ENCODE data around the gene KRT1.

The KRT1 gene

GRCh38 chr12:52630599-52631200 is 49.5 kb downstream of the KRT1 start:
- Histone ChIP-seq H3K4me2 (ENCODE audit: low read length, poor library complexity, severe bottlenecking) (no peak overlapping the region), H2BK15ac (ENCODE audit: low read depth, poor library complexity, severe bottlenecking) (no peak overlapping the region), H3K9me3 (ENCODE audit: control insufficient read depth, low read length) (no peaks in the 10 kb centered on the region), H2BK12ac (ENCODE audit: low read length in 2 of 2) (no peak overlapping the region), H2AK5ac (ENCODE audit: low read length, severe bottlenecking) (no peak overlapping the region), H3K27ac (ENCODE audit: low read length, poor library complexity, severe bottlenecking) (no peak overlapping the region), H2BK5ac (ENCODE audit: low read depth, low read length, poor library complexity, severe bottlenecking) (no peak overlapping the region), H4K91ac (ENCODE audit: low read length) (no peak overlapping the region), H2BK120ac (ENCODE audit: low read depth, low read length) (no peak overlapping the region), H3K23ac (ENCODE audit: low read length in 2 of 2) (no peak overlapping the region), H3K4ac (ENCODE audit: low read depth in 1 of 2, low read length in 2 of 2) (no peak overlapping the region), H3K9ac (ENCODE audit: low read length) (no peak overlapping the region), H3K14ac (ENCODE audit: low read length in 2 of 2) (no peak overlapping the region), H3K4me3 (ENCODE audit: insufficient read depth in 1 of 2, low read depth in 1 of 2, low read length in 2 of 2) (no peak overlapping the region), H3K18ac (ENCODE audit: low read depth in 1 of 2, low read length in 2 of 2) (no peak overlapping the region), H3K27me3 (ENCODE audit: control insufficient read depth in 1 of 2, insufficient read depth in 1 of 2, low read length in 2 of 2) (peaks cover 30 to 87% of the 10 kb centered on the region in 2 experiments), H3K4me1 (ENCODE audit: control insufficient read depth, insufficient read depth, low read depth, low read length) (no peaks in the 10 kb centered on the region), H2AFZ (ENCODE audit: low read depth, low read length) (no peak overlapping the region), H3K36me3 (ENCODE audit: control insufficient read depth in 1 of 2, insufficient read depth in 2 of 2, low read depth in 1 of 2, low read length in 2 of 2) (no peaks in the 10 kb centered on the region), H4K8ac (ENCODE audit: low read length) (no peak overlapping the region), H3K79me1 (replicated peaks; ENCODE audit: low read length, poor library complexity, severe bottlenecking) (no peaks in the 10 kb centered on the region)
- DNase-seq: no peak
- 89% methylated on average over 2 of the region's 4 CpGs for WGBS

- Histone ChIP-seq H2BK5ac (ENCODE audit: low read depth, low read length, poor library complexity, severe bottlenecking) (no peak overlapping the region), H3K4me1 (ENCODE audit: control insufficient read depth, insufficient read depth, low read depth, low read length) (no peaks in the 10 kb centered on the region), H3K18ac (ENCODE audit: low read depth in 1 of 2, low read length in 2 of 2) (no peak overlapping the region), H3K79me1 (replicated peaks; ENCODE audit: low read length, poor library complexity, severe bottlenecking) (no peaks in the 10 kb centered on the region), H4K8ac (ENCODE audit: low read length) (no peak overlapping the region), H3K27me3 (ENCODE audit: control insufficient read depth in 1 of 2, insufficient read depth in 1 of 2, low read length in 2 of 2) (peaks cover 30 to 93% of the 10 kb centered on the region in 2 experiments), H2AFZ (ENCODE audit: low read depth, low read length) (no peak overlapping the region), H2BK120ac (ENCODE audit: low read depth, low read length) (no peak overlapping the region), H3K4ac (ENCODE audit: low read depth in 1 of 2, low read length in 2 of 2) (no peak overlapping the region), H2BK15ac (ENCODE audit: low read depth, poor library complexity, severe bottlenecking) (no peak overlapping the region), H3K4me2 (ENCODE audit: low read length, poor library complexity, severe bottlenecking) (no peak overlapping the region), H3K23ac (ENCODE audit: low read length in 2 of 2) (no peak overlapping the region), H3K14ac (ENCODE audit: low read length in 2 of 2) (no peak overlapping the region), H3K9me3 (ENCODE audit: control insufficient read depth, low read length) (no peaks in the 10 kb centered on the region), H3K4me3 (ENCODE audit: insufficient read depth in 1 of 2, low read depth in 1 of 2, low read length in 2 of 2) (no peak overlapping the region), H4K91ac (ENCODE audit: low read length) (no peak overlapping the region), H3K27ac (ENCODE audit: low read length, poor library complexity, severe bottlenecking) (no peak overlapping the region), H3K36me3 (ENCODE audit: control insufficient read depth in 1 of 2, insufficient read depth in 2 of 2, low read depth in 1 of 2, low read length in 2 of 2) (no peaks in the 10 kb centered on the region), H3K9ac (ENCODE audit: low read length) (no peak overlapping the region), H2AK5ac (ENCODE audit: low read length, severe bottlenecking) (no peak overlapping the region), H2BK12ac (ENCODE audit: low read length in 2 of 2) (no peak overlapping the region)
- WGBS: 61% methylated on average over 6 of the region's 7 CpGs
- DNase-seq: no peak
Observed at GRCh38 chr12:52630008-52630500, 50.2 kb downstream of the KRT1 start.

GRCh38 chr12:52629281-52630007 is 50.8 kb downstream of the KRT1 start:
- no peak overlapping the region for H3K14ac ChIP-seq (ENCODE audit: low read length in 2 of 2)
- no peak overlapping the region for H4K8ac ChIP-seq (ENCODE audit: low read length)
- H4K91ac ChIP-seq (ENCODE audit: low read length): no peak overlapping the region
- H3K9me3 ChIP-seq (ENCODE audit: control insufficient read depth, low read length): no peaks in the 10 kb centered on the region
- H3K27me3 ChIP-seq (ENCODE audit: control insufficient read depth in 1 of 2, insufficient read depth in 1 of 2, low read length in 2 of 2): peaks cover 30 to 97% of the 10 kb centered on the region in 2 experiments
- no peaks in the 10 kb centered on the region for H3K4me1 ChIP-seq (ENCODE audit: control insufficient read depth, insufficient read depth, low read depth, low read length)
- H3K27ac ChIP-seq (ENCODE audit: low read length, poor library complexity, severe bottlenecking): no peak overlapping the region
- H3K9ac ChIP-seq (ENCODE audit: low read length): no peak overlapping the region
- no peak overlapping the region for H3K18ac ChIP-seq (ENCODE audit: low read depth in 1 of 2, low read length in 2 of 2)
- no peak for DNase-seq
- H2BK5ac ChIP-seq (ENCODE audit: low read depth, low read length, poor library complexity, severe bottlenecking): no peak overlapping the region
- no peak overlapping the region for H3K4ac ChIP-seq (ENCODE audit: low read depth in 1 of 2, low read length in 2 of 2)
- H2BK15ac ChIP-seq (ENCODE audit: low read depth, poor library complexity, severe bottlenecking): no peak overlapping the region
- no peaks in the 10 kb centered on the region for H3K36me3 ChIP-seq (ENCODE audit: control insufficient read depth in 1 of 2, insufficient read depth in 2 of 2, low read depth in 1 of 2, low read length in 2 of 2)
- 74% methylated on average over 12 of the region's 12 CpGs for WGBS
- no peak overlapping the region for H3K4me2 ChIP-seq (ENCODE audit: low read length, poor library complexity, severe bottlenecking)
- H3K79me1 ChIP-seq (replicated peaks; ENCODE audit: low read length, poor library complexity, severe bottlenecking): no peaks in the 10 kb centered on the region
- no peak overlapping the region for H2AFZ ChIP-seq (ENCODE audit: low read depth, low read length)
- no peak overlapping the region for H2BK120ac ChIP-seq (ENCODE audit: low read depth, low read length)
- H2BK12ac ChIP-seq (ENCODE audit: low read length in 2 of 2): no peak overlapping the region
- H3K4me3 ChIP-seq (ENCODE audit: insufficient read depth in 1 of 2, low read depth in 1 of 2, low read length in 2 of 2): peak overlapping the region in 1 of 2 experiments; percentile 16
- no peak overlapping the region for H3K23ac ChIP-seq (ENCODE audit: low read length in 2 of 2)
- H2AK5ac ChIP-seq (ENCODE audit: low read length, severe bottlenecking): no peak overlapping the region

GRCh38 chr12:52628841-52629240 is 51.4 kb downstream of the KRT1 start:
- Histone ChIP-seq H3K4me2 (ENCODE audit: low read length, poor library complexity, severe bottlenecking) (no peak overlapping the region), H3K27ac (ENCODE audit: low read length, poor library complexity, severe bottlenecking) (no peak overlapping the region), H3K36me3 (ENCODE audit: control insufficient read depth in 1 of 2, insufficient read depth in 2 of 2, low read depth in 1 of 2, low read length in 2 of 2) (no peaks in the 10 kb centered on the region), H2BK12ac (ENCODE audit: low read length in 2 of 2) (no peak overlapping the region), H3K23ac (ENCODE audit: low read length in 2 of 2) (no peak overlapping the region), H2AK5ac (ENCODE audit: low read length, severe bottlenecking) (no peak overlapping the region), H2BK120ac (ENCODE audit: low read depth, low read length) (no peak overlapping the region), H4K8ac (ENCODE audit: low read length) (no peak overlapping the region), H3K14ac (ENCODE audit: low read length in 2 of 2) (no peak overlapping the region), H3K18ac (ENCODE audit: low read depth in 1 of 2, low read length in 2 of 2) (no peak overlapping the region), H3K4me3 (ENCODE audit: insufficient read depth in 1 of 2, low read depth in 1 of 2, low read length in 2 of 2) (peak overlapping the region in 1 of 2 experiments; percentile 16), H2BK15ac (ENCODE audit: low read depth, poor library complexity, severe bottlenecking) (no peak overlapping the region), H3K27me3 (ENCODE audit: control insufficient read depth in 1 of 2, insufficient read depth in 1 of 2, low read length in 2 of 2) (peaks cover 30 to 94% of the 10 kb centered on the region in 2 experiments), H2AFZ (ENCODE audit: low read depth, low read length) (no peak overlapping the region), H3K4me1 (ENCODE audit: control insufficient read depth, insufficient read depth, low read depth, low read length) (no peaks in the 10 kb centered on the region), H2BK5ac (ENCODE audit: low read depth, low read length, poor library complexity, severe bottlenecking) (no peak overlapping the region), H3K79me1 (replicated peaks; ENCODE audit: low read length, poor library complexity, severe bottlenecking) (no peaks in the 10 kb centered on the region), H4K91ac (ENCODE audit: low read length) (no peak overlapping the region), H3K9me3 (ENCODE audit: control insufficient read depth, low read length) (no peaks in the 10 kb centered on the region), H3K4ac (ENCODE audit: low read depth in 1 of 2, low read length in 2 of 2) (no peak overlapping the region), H3K9ac (ENCODE audit: low read length) (no peak overlapping the region)
- DNase-seq: no peak
- WGBS: 55% methylated on average over 2 of the region's 2 CpGs
